ENCODE measurements around the gene USB1. TPM values are rescaled to one million over a fixed set of nuclear protein-coding genes. Genes with fewer than 3 reads are reported as not detected.

The USB1 gene
- total RNA-seq, 1 experiment from 2014 or later, result 73.1 TPM

DNA sequence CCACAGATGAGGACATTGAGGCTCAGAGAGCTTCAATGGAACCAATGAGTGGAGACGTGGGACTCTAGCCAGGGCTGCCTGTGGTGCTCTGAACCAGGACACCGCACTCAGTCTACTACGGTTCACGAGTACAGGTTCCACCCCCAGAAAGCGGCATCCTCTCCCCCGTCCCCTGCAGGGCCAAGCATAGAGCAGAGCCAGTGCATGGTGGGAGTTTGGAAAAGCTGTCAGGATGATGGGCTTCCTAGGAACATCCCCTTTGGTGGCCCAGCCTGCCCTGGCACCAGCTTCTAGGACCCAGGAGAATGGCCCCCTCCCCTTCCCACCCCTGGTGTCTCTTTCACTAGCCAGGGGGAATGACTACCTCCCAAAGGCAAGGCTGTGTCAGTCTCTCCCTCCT lies 9.1 kb upstream of the USB1 start:
- ChIA-PET POLR2A (no interaction called here), CTCF (no interaction called here), RAD21 (ENCODE audit: low non-redundant PET in 1 of 2, low total read pairs in 2 of 2, uncharacterized antibody in 2 of 2, unreplicated experiment in 2 of 2) (no interaction called here)
- BruUV-seq (replicated peaks), result no TSS peak
- Histone ChIP-seq H3K36me3 (ENCODE audit: control insufficient read depth in 1 of 2, insufficient read depth in 2 of 2, low read length in 2 of 2) (no peaks in the 10 kb centered on the region), H3K79me2 (ENCODE audit: insufficient read depth, low read length) (no peaks in the 10 kb centered on the region), H3K4me2 (ENCODE audit: low read length) (no peak overlapping the region), H3K9me2 (ENCODE audit: insufficient read depth) (no peaks in the 10 kb centered on the region), H3K27me3 (ENCODE audit: insufficient read depth, low read length) (no peaks in the 10 kb centered on the region), H3K4me1 (ENCODE audit: control insufficient read depth in 1 of 2, insufficient read depth in 2 of 2, low read length in 2 of 2) (peaks cover 0 to 11% of the 10 kb centered on the region in 2 experiments; a peak in 3 of 4 replicates), H3K9ac (ENCODE audit: low read length) (no peak overlapping the region), H3K4me3 (replicated peaks in 1 of 2; ENCODE audit: low read depth in 1 of 2, low read length in 2 of 2) (no peak overlapping the region), H3K27ac (ENCODE audit: low read depth, low read length) (no peak overlapping the region), H3K9me3 (ENCODE audit: control insufficient read depth in 1 of 2, insufficient read depth in 1 of 2, low read depth in 1 of 2, low read length in 2 of 2) (no peaks in the 10 kb centered on the region), H2AFZ (ENCODE audit: low read depth, low read length, poor library complexity, severe bottlenecking) (no peak overlapping the region), H4K20me1 (ENCODE audit: insufficient read depth) (no peaks in the 10 kb centered on the region)
- no peak for TF ChIP-seq POLR2AphosphoS5 (IDR thresholded peaks at IDR 0.05; ENCODE audit: low read depth, low read length)
- no peak for TF ChIP-seq ZNF274 (IDR thresholded peaks at IDR 0.05; ENCODE audit: low read depth, low read length)
- TF ChIP-seq POLR2A (IDR thresholded peaks at IDR 0.05; ENCODE audit: borderline replicate concordance, extremely low read depth, insufficient read depth, insufficient read length), result no peak
- no peak for TF ChIP-seq CEBPB (IDR thresholded peaks at IDR 0.05; ENCODE audit: low read depth)
- TF ChIP-seq SIN3A (IDR thresholded peaks at IDR 0.05; ENCODE audit: low read depth), result no peak
- DNase-seq (ENCODE audit: low read depth, low spot score) (no peak), ATAC-seq (no peak)
- intact Hi-C loops (cut with micrococcal nuclease), result no loop called here

DNA sequence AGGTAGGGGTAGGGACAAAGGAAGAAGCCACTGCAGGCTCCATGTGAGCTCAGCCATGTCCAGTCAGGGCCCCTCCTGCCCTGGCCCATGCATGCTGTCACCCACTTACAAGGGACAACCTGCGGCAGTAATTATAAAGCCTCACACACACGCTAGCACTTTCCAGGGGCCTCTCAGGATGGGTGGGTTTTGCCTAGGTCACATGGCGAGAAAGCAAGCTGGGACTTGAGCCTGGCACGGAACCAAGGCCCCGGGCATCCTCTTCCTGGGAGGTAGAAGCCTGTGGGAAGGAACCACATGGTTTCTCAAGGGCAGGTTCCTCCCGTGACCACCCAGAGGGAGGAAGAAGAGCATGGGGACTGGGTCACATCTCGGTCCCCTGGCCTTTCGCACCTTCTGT lies 7.8 kb upstream of the USB1 start:
- Histone ChIP-seq H3K9me3 (ENCODE audit: control insufficient read depth in 1 of 2, insufficient read depth in 1 of 2, low read depth in 1 of 2, low read length in 2 of 2) (no peaks in the 10 kb centered on the region), H3K9me2 (ENCODE audit: insufficient read depth) (no peaks in the 10 kb centered on the region), H3K27me3 (ENCODE audit: insufficient read depth, low read length) (no peaks in the 10 kb centered on the region), H3K36me3 (ENCODE audit: control insufficient read depth in 1 of 2, insufficient read depth in 2 of 2, low read length in 2 of 2) (no peaks in the 10 kb centered on the region), H3K4me1 (ENCODE audit: control insufficient read depth in 1 of 2, insufficient read depth in 2 of 2, low read length in 2 of 2) (peaks cover under 1 to 14% of the 10 kb centered on the region in 2 experiments; a peak in 3 of 4 replicates), H3K4me2 (ENCODE audit: low read length) (no peak overlapping the region), H3K79me2 (ENCODE audit: insufficient read depth, low read length) (no peaks in the 10 kb centered on the region), H4K20me1 (ENCODE audit: insufficient read depth) (no peaks in the 10 kb centered on the region), H2AFZ (ENCODE audit: low read depth, low read length, poor library complexity, severe bottlenecking) (no peak overlapping the region), H3K27ac (ENCODE audit: low read depth, low read length) (no peak overlapping the region), H3K9ac (ENCODE audit: low read length) (no peak overlapping the region), H3K4me3 (replicated peaks in 1 of 2; ENCODE audit: low read depth in 1 of 2, low read length in 2 of 2) (no peak overlapping the region)
- BruUV-seq (replicated peaks), result no TSS peak
- DNase-seq (ENCODE audit: low read depth, low spot score) (no peak), ATAC-seq (no peak)
- RAD21 ChIA-PET (ENCODE audit: low non-redundant PET in 1 of 2, low total read pairs in 2 of 2, uncharacterized antibody in 2 of 2, unreplicated experiment in 2 of 2), result no interaction called here
- intact Hi-C loops (cut with micrococcal nuclease), result no loop called here
- POLR2A ChIA-PET, result no interaction called here
- TF ChIP-seq CEBPB (IDR thresholded peaks at IDR 0.05; ENCODE audit: low read depth), result no peak
- no peak for TF ChIP-seq POLR2A (IDR thresholded peaks at IDR 0.05; ENCODE audit: borderline replicate concordance, extremely low read depth, insufficient read depth, insufficient read length)
- no peak for TF ChIP-seq TCF7L2 (IDR thresholded peaks at IDR 0.05; ENCODE audit: borderline replicate concordance, extremely low read depth, insufficient read depth, insufficient read length)
- TF ChIP-seq EZH2phosphoT487 (IDR thresholded peaks at IDR 0.05; ENCODE audit: borderline replicate concordance), result no peak
- TF ChIP-seq, protein P1, sequence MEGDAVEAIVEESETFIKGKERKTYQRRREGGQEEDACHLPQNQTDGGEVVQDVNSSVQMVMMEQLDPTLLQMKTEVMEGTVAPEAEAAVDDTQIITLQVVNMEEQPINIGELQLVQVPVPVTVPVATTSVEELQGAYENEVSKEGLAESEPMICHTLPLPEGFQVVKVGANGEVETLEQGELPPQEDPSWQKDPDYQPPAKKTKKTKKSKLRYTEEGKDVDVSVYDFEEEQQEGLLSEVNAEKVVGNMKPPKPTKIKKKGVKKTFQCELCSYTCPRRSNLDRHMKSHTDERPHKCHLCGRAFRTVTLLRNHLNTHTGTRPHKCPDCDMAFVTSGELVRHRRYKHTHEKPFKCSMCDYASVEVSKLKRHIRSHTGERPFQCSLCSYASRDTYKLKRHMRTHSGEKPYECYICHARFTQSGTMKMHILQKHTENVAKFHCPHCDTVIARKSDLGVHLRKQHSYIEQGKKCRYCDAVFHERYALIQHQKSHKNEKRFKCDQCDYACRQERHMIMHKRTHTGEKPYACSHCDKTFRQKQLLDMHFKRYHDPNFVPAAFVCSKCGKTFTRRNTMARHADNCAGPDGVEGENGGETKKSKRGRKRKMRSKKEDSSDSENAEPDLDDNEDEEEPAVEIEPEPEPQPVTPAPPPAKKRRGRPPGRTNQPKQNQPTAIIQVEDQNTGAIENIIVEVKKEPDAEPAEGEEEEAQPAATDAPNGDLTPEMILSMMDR (IDR thresholded peaks at IDR 0.05 in 2 of 3, conservative IDR thresholded peaks at IDR 0.05 in 1 of 3; ENCODE audit: borderline replicate concordance in 1 of 3, insufficient read depth in 1 of 3, low read depth in 2 of 3, low read length in 2 of 3), result no peak
- no peak for TF ChIP-seq RAD21 (IDR thresholded peaks at IDR 0.05; ENCODE audit: low read depth)
- TF ChIP-seq SP1 (IDR thresholded peaks at IDR 0.05; ENCODE audit: low read depth), result no peak
- TF ChIP-seq ZNF274 (IDR thresholded peaks at IDR 0.05; ENCODE audit: low read depth, low read length), result no peak
- TF ChIP-seq, protein P2, sequence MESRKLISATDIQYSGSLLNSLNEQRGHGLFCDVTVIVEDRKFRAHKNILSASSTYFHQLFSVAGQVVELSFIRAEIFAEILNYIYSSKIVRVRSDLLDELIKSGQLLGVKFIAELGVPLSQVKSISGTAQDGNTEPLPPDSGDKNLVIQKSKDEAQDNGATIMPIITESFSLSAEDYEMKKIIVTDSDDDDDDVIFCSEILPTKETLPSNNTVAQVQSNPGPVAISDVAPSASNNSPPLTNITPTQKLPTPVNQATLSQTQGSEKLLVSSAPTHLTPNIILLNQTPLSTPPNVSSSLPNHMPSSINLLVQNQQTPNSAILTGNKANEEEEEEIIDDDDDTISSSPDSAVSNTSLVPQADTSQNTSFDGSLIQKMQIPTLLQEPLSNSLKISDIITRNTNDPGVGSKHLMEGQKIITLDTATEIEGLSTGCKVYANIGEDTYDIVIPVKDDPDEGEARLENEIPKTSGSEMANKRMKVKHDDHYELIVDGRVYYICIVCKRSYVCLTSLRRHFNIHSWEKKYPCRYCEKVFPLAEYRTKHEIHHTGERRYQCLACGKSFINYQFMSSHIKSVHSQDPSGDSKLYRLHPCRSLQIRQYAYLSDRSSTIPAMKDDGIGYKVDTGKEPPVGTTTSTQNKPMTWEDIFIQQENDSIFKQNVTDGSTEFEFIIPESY (IDR thresholded peaks at IDR 0.05; ENCODE audit: extremely low read depth, insufficient replicate concordance, low read length), result no peak
- no peak for TF ChIP-seq ELF1 (IDR thresholded peaks at IDR 0.05; ENCODE audit: borderline replicate concordance, low read depth)
- TF ChIP-seq SRF (IDR thresholded peaks at IDR 0.05; ENCODE audit: low read depth), result no peak
- TF ChIP-seq POLR2AphosphoS5 (IDR thresholded peaks at IDR 0.05; ENCODE audit: low read depth, low read length), result no peak
- TF ChIP-seq, protein P3, sequence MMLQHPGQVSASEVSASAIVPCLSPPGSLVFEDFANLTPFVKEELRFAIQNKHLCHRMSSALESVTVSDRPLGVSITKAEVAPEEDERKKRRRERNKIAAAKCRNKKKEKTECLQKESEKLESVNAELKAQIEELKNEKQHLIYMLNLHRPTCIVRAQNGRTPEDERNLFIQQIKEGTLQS (IDR thresholded peaks at IDR 0.05), result no peak
- CTCF ChIA-PET, result no interaction called here

Measured in HCT116 (cell line).